HG03095 (cell line): ENCODE results near the gene CCSER2.
"Not testable (repeated sequence)": the region's sequence is repeated elsewhere in the genome, so short reads cannot be mapped to it uniquely, and the experiment has no call there.

Source experiments
- ATAC-seq: cut with Tn5 transposase; IDR thresholded peaks from one replicate; pipeline ENCODE4 v1.9.1; 2021; ENCODE audit warnings: moderate library complexity; ENCODE audit not compliant: unreplicated experiment

Gene CCSER2

GRCh38 chr10:84375881-84376280, 47.5 kb downstream of the CCSER2 start:
- no peak for ATAC-seq

DNA sequence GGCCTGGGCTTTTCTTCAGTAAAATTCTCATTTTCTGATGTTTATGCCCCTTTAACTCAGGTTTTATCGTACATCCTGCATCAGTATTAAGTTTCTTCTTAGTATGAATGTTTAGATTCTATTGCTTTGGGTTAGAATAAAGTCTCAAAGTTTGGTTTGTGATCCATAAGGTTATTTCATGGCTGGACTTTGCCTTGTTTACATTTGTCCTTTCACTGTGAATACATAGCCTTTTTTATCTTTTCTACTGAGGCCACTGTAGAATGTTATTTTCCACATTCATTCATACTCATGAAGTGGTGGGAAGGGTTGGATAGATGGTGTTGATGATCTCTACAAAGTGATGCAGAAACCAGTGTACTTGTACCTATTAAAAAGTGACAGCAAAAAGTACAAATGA, 59.8 kb downstream of the CCSER2 start:
- no peak for ATAC-seq

- no peak for ATAC-seq
Measured at GRCh38 chr10:84390364-84390763, 62.0 kb downstream of the CCSER2 start.

GRCh38 chr10:84391326-84391725, 62.9 kb downstream of the CCSER2 start:
- ATAC-seq, result no peak

GRCh38 chr10:84392181-84392580, 63.8 kb downstream of the CCSER2 start:
- ATAC-seq, result no peak

GRCh38 chr10:84395581-84395980, 67.2 kb downstream of the CCSER2 start:
- no peak for ATAC-seq

GRCh38 chr10:84397735-84398144, 69.4 kb downstream of the CCSER2 start:
- peak; percentile 83 for ATAC-seq

DNA sequence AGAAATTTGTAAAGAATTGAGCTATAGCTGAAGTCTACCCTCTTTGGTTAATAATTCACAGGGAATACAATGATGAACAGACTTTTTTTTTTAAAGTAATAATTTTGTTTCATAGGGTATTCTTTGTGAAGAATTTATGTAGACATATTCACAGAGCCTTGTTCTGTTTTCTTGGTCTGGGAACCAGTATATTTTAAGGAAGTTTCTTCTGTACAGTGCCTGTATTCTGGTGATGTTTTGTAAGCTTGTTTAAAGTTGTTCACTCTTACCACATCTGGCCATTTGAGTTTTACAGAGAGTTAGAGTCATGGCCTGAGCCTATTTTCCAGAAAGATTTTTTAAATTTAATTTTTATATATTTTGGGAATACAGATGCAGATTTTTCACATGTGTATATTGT, 70.3 kb downstream of the CCSER2 start:
- ATAC-seq, result no peak

GRCh38 chr10:84401854-84402611, 73.6 kb downstream of the CCSER2 start:
- ATAC-seq, result no peak

GRCh38 chr10:84404783-84405182, 76.4 kb downstream of the CCSER2 start:
- ATAC-seq, result no peak

DNA sequence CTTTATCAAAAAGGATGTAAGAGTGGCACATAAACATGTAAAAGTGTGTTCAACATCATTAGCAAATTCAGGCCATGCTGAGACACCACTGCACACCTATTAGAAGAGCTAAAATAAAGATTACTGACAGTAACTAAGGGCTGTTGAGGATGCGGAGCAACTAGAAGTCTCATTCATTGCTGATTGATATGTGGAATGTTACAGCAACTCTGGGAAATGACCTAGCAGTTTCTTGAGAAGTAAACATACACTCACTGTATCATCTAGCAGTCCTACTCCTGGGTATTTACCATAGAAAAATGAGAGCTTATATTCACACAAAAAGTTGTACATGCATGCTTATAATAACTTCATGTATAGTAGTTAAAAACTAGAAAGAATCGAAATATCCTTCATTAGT, 77.3 kb downstream of the CCSER2 start:
- no peak for ATAC-seq

GRCh38 chr10:84406561-84406960, 78.2 kb downstream of the CCSER2 start:
- ATAC-seq, result no peak

DNA sequence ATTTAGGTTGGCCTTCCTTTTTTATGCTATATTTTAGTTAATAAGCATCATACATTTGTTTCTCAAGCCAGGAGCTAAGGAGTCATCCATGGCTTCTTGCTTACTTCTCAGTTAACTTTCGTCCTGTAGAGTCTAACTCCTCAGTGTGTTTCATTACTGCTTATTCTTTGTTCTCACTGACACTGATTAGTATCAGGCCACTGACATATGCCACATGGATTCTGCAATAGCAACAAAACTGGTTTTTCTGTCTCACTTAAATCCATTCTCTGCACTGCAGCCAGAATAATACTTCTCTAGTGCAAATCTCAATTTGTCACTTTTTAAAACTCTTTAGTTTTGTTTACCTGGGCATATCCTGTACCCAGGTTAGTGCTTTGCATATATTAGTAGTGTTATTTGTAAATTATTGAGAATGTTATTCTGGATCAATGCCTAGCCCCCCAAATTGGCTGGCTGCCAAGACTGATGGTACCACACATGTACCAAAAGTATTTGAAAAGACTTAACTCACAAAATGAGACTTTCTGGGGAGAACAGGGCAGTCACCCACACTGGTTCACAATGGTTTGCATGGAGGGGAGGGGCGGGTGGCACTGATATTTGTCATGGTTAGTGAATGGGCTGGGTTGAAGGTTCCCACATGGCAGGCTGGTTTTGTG, 79.1 kb downstream of the CCSER2 start:
- ATAC-seq, result no peak

DNA sequence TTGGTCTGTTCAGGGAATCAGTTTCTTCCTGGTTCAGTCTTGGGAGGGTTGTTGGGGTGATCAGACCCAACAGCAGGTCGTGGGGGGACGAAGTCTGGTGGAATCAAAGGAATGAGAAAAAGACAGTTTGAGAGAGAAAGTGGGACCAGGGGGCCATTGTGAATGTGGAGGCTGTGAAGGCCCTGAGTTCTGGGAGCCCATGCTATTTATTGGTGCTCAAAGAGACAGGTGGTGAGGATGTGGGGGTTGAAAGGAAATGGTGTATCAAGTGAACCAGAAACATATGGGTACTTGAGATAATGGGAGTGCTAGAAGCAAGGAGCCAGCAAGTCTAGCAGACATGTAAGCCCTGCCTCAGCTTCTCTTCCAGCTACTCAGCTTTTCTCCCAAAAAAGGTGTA, 84.1 kb downstream of the CCSER2 start:
- no peak for ATAC-seq

GRCh38 chr10:84414110-84414509, 85.7 kb downstream of the CCSER2 start:
- not testable (repeated sequence) for ATAC-seq

- no peak for ATAC-seq
Measured at GRCh38 chr10:84415539-84416244, 87.3 kb downstream of the CCSER2 start.

- no peak for ATAC-seq
Measured at GRCh38 chr10:84416245-84416555, 87.8 kb downstream of the CCSER2 start.

- ATAC-seq, result no peak
Measured at GRCh38 chr10:84423719-84424118, 95.3 kb downstream of the CCSER2 start.

DNA sequence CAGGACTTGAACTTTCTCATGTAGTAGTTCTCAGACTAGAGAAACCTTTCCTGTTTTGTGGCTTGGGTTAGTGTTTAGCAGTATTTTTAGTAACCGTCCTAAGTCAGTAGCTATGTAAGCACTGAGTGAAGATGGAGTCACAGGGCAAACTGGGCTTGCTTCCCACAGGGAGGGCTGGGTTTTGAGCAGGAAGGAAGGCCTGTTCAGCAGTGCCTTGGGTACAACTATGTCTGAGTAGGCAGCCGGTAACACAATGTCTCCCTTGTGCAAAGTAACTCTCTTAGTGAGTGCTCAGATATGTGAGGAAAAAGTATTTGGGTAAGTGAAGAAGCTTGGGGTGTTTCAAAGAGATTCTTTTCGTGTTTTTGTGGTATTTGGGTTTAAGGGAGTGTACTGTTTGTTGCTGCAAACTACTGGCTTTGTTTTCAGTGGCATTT, 96.4 kb downstream of the CCSER2 start:
- no peak for ATAC-seq

- ATAC-seq, result no peak
Measured at GRCh38 chr10:84427903-84428650, 99.7 kb downstream of the CCSER2 start.

GRCh38 chr10:84428711-84429110, 100.3 kb downstream of the CCSER2 start:
- no peak for ATAC-seq
